Hematopoietic multipotent progenitor cell (in vitro differentiated cells): ENCODE measurements around the gene ZNF787. TPM values are rescaled to one million over a fixed set of nuclear protein-coding genes. Genes with fewer than 3 reads are reported as not detected.
"Not testable (repeated sequence)": the region's sequence is repeated elsewhere in the genome, so short reads cannot be mapped to it uniquely, and the experiment has no call there.

Experiments
- DNase-seq, 3 donors: peaks; one replicate each; pipeline ENCODE4 v3.0.0-alpha.2; 2011 to 2015; ENCODE audit warnings: low read depth in 2 of 3, low spot score in 2 of 3
- total RNA-seq: library from RNA; depleted of rRNA; stranded (reverse); fragments of >200 nt; gene quantifications from one replicate; pipeline ENCODE4 v1.2.3, GENCODE V29; 2012

The ZNF787 gene
- total RNA-seq, result 40.1 TPM

DNA sequence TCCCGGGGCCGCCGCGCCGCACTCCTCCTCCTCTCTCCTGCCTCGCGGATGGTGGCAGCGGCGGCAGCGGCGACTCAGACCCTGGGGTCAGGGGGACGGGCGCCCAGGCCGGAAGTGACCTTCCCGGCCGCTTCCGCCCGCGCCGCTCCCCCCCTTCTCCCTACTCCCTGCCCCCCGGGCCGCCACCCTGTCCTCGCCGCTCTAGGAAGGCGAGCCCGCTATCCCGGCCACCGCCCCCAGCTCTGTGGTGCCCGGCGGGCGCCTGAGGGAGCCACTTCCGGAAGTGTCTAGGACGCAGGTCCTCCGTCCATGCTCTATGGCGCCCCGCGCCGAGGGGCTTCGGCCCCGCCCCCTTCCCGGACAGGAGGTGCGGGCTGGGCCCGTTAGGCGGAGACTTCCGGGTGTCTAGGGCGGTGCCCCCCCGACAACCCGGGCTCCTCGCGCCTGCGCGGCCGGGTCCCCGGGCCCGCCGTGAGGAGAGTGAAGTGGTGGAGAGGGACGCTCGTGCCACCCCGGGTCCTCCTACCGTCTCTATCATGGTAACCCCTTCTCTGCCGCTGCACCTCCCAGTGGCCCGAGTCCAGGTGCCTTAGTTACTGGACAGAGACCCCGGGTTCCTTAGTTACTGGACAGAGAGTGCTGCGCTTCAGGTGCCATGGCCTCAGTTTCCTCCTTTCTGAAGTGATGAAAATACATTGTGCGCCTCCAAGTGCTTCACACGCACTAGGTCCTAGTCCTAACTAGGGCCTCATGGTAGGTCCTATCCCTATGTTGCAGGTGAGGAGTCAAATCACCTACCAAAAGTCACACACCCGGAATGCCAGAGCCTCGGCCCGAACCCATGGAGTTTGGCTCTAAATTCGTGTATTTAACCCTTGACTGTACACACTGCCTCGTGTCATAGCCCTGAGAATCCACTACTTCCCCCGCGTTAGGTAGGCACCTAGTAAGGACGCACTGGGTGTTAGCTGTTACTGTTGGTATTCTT lies at the start of gene ZNF787:
Gene ZNF787 (minus strand): TSS at position 116 of the 988 bp plus-strand sequence. CDS start 18,078 bp downstream, outside the sequence.
- DNase-seq, result peak; percentile 90 to 98 (median 98)

DNA sequence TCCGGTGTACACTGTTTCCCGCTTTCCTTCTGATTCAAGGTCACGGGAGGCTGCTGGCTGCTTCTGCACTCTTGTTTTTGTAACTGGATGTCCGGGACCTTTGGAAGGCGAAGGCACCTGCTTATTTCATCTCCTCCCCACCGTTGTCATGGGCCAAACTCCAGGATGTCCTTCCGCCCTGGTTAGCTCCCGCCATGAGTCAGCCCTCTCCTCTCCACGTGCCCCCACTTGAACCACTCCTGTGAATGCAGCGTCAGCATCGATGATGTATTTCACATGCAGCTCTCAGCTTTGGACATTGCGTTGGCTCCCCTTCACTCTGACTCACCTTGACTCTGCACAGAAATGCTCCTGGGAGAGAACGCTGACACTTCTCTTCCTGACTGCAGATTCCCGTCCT lies 49.2 kb upstream of the ZNF787 start:
- no peak for DNase-seq

DNA sequence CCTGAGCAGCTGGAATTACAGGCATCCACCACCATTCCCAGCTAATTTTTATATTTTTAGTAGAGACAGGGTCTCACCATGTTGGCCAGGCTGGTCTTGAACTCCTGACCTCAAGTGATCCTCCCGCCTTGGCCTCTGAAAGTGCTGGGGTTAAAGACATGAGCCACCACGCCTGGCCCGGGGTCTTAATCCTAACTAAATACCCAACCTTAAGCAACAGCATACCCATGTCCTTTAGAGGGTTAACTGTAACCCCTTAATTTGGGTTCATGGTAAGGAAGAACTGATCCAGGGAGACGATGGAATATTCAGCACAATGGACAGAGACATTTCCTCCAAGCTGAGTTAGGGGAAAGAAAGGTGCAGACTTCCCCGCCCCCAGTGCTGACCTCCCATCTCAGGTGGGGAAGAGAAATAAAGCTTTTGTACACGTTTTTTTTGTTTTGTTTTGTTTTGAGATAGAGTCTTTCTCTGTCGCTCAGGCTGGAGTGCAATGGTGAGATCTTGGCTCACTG lies 46.0 kb upstream of the ZNF787 start:
- DNase-seq, result peak in 1 of 3 donors; percentile 43

DNA sequence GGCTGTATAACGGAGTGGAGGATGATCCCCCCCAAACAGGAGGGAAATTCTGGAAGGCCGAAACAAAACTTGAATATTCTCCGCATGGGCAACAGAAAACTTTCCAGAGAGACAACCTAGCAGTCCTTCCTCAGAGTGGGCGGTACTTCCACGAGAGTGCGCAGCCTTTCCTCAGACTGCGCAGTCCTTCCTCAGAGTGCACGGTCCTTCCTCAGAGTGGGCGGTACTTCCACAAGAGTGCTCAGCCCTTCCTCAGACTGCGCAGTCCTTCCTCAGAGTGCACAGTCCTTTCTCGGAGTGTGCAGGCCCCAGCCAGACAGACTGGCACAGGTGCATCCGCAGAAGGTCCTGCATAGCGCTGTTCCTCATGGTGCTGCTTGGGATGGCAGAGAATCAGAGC lies 42.0 kb upstream of the ZNF787 start:
- DNase-seq, result no peak

DNA sequence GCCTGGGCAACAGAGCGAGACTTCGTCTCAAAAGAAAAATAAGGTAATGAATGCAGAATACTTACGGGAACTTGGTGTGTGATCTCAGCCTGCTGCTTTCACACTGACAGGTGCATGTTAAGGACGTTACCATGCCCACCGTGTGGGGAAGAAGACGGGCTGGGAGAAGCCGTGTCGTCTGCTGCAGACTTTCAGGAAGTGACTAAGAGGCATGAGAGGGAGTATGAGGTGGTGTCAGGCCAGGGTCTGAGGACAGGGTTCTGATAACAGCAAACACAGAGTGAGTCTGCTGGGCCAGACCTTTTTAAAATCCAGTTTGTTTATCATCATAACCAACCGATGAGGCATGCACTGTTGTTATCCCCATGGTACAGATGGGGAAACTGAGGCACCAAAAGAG lies 41.2 kb upstream of the ZNF787 start:
- DNase-seq, result peak in 2 of 3 donors; percentile 80 to 84

DNA sequence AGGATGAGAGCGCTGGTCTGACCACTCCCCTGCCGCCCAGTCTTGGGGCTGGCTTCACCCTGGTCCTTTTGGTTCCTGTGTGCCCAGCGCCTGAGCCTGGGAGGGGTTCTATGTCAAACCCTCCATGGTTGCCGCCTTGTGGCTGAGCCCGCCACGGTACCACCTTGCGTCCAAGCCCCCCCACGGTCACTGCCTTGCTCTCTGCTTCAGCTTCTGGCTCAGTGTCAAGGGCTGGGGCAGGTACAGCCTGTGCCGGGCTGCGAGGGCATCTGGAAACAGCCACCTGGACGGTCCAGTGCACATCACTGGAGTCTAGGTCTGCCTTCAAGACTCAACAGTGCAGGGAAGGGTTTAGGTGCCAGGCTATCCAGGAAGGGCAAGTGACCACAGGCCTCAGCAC lies 40.4 kb upstream of the ZNF787 start:
- no peak for DNase-seq

DNA sequence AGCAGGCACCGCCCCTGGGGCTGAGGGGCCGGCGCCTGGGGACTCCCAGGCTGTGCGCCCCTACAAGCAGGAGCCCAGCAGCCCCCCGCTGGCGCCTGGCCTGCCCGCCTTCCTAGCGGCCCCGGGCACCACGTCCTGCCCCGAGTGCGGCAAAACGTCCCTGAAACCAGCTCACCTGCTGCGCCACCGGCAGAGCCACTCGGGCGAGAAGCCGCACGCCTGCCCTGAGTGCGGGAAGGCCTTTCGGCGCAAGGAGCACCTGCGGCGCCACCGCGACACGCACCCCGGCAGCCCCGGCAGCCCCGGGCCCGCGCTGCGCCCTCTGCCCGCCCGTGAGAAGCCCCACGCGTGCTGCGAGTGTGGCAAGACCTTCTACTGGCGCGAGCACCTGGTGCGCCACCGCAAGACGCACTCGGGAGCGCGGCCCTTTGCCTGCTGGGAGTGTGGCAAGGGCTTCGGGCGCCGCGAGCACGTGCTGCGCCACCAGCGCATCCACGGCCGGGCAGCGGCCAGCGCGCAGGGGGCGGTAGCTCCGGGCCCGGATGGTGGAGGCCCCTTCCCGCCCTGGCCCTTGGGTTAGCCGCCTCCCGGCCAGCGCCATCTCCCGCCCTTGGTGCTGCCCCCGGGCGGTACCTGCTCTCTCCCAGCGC lies 38.7 kb upstream of the ZNF787 start:
- no peak for DNase-seq

DNA sequence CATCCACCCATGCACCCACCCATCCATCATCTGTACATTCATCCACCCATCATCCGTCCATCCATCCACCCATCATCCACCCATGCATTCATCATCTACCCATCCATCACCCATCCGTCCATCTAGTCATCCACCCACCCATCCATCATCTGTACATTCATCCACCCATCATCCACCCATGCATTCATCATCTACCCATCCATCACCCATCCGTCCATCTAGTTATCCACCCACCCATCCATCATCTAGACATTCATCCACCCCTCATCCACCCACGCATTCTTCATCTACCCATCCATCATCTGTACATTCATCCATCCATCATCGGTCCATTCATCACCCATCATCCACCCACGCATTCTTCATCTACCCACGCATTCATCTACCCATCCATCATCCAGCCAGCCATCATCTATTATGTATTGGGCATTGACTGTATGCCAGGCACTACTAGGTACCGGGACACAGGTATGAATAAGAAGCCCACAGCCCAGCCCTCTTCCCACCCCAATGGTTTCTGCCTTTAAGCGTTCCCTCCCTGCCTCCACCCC lies 38.0 kb upstream of the ZNF787 start:
- DNase-seq, result no peak

DNA sequence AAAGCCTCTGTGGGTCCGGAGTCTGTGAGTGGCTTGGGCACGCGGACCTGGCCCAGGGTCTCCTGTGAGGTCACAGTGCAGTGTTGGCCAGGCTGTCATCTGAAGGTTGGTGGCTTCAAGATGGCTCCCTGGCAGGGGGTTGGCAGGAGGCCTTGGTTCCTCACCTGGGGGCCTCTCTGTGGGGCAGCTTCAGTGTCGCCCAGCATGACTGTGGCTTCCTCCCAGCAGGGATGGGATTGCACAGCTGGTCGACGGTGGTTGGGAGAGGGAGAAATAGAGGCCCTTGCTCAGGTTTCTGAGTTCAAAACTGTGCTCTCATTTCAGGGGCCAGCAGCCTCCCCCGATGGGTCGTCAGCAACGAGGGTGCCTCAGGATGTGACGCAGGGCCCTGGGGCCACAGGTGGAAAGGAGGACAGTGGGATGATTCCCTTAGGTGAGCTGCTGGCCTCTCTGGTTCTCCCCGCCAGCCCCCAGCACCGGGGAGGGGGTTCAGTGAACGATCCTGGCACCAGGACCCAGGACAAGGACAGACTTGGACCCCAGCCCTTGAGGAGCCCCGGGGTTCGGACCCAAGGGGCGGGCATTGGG lies 37.2 kb upstream of the ZNF787 start:
- no peak for DNase-seq

DNA sequence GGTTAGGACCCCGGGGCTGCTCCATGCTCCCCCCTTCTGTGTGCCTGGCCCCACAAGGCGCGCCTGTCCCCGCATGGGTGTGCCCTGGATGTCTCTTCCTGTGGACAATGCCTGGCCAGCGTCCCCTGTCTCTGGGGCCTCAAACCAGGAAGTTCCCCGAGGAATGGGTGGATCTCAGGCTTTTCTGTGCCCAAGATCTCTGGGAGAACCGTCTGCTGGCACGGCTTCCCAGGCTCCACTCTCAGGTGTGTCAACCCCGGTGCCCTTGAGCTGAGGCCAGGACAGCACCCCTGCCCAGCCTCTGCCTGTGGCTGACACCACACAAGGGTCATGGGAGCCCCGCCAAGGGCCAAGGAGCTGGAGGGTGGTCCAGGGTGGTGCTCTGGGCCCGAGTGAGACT lies 35.7 kb upstream of the ZNF787 start:
- no peak for DNase-seq

DNA sequence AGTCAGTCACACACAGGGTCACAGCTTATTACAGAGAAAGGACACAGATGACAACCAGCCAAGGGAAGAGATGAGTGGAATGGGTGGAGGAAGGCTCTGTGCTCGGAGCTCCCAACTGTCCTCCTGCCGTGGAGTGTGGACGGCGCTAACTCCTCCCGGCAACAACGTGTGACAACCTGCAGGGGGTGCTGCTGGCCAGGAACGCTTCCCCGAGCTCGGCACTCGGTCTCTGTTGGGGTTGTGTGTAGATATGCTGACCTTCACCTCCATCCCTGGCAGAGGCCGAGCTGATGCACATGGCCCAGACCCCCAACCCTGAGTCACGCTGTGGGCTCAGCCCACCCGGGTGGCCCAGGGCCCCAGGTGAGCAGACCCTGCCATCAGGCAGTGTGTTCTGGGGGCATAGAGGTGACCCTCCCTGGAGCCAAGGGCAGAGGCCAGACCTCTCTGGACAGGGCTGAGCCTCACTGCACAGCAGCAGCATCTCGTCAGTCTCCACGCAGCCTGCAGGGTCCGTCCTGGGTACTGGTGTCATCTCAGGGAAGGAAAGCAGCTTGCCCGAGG lies 34.1 kb upstream of the ZNF787 start:
- DNase-seq, result peak in 1 of 3 donors; percentile 28

DNA sequence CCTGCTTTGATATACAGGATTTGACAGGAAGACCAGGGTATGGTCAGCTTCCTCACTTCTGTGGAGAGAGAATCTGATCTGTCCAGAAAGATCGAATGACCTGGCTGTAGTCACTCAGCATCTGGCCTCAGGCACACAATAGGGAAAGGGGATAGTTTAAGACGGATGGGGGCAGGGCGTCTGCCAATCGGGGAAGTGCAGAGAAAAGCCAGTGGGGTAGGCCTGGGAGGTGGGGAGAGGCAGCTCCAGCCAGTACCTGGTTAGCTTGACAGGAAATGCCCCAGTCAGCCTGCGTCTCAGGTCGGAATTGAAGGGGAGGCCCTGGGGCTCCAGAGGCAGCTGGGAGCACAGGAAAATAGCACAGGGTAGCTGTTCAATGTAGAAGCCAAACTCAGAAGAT lies 32.4 kb upstream of the ZNF787 start:
- DNase-seq, result no peak

DNA sequence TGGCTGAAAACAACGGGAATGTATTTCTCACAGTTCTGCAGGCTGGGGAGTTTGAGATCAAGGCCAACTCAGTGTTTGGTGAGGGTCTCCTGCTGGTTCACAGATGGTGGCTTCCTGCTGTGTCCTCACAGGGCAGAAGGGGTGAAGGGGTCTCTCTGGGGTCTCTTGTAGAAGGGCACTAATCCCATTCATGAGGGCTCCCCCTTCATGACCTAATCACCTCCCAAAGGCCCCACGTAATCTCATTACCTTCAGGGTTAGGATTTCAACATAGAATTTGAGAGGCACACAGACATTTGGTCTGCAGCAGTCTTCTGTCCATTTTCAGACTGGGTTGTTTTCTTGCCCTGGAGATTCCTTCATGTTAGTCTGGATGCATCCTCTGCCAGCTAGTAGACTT lies 31.5 kb upstream of the ZNF787 start:
- DNase-seq, result no peak

DNA sequence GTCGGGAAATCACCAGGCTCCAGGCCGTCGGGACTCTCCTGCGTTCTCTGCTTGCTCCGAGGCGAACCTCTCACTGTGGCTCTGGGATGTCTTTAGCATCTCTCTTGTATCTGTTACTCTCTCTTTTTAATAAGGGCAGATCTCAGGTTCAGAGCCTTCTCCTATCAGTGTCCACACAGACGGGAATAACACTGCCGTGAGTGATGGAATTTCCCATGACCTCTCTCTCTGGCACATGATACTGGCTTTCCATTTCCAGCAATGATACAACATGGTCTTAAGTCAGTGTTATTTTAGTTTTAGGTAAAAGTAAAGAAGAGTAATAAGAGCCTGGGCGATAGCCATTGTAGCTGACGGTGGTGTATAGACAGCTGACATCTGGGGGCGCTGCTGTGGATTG lies 29.3 kb upstream of the ZNF787 start:
- no peak for DNase-seq

DNA sequence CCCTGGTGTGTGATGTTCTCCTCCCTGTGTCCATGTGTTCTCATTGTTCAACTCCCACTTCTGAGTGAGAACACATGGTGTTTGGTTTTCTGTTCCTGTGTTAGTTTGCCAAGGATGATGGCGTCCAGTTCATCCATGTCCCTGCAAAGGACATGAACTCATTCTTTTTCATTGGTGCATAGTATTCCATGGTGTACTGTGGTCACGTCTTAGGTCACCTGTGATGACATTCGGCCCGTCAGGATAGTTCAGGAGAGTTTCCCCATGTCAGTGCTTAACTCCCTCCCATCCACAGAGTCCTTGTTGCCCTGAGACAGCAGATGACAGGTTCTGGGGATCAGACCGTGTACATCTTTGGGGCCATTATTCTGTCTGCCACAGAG lies 28.6 kb upstream of the ZNF787 start:
- DNase-seq, result no peak

DNA sequence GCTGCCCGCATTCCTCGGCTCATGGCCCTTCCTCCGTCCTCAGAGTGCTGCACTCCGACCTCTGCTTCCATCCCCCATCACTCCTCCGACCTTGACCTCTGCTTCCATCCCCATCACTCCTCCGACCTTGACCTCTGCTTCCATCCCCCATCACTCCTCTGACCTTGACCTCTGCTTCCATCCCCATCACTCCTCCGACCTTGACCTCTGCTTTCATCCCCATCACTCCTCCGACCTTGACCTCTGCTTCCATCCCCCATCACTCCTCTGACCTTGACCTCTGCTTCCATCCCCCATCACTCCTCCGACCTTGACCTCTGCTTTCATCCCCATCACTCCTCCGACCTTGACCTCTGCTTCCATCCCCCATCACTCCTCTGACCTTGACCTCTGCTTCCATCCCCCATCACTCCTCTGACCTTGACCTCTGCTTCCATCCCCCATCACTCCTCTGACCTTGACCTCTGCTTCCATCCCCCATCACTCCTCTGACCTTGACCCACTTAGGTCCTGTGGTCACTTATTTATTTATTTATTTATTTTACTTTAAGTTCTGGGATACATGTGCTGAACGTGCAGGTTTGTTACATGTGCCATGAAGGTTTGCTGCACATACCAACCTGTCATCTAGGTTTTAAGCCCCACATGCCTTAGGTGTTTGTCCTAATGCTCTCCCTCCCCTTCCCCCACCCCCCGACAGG lies 28.0 kb upstream of the ZNF787 start:
- not testable (repeated sequence) for DNase-seq

DNA sequence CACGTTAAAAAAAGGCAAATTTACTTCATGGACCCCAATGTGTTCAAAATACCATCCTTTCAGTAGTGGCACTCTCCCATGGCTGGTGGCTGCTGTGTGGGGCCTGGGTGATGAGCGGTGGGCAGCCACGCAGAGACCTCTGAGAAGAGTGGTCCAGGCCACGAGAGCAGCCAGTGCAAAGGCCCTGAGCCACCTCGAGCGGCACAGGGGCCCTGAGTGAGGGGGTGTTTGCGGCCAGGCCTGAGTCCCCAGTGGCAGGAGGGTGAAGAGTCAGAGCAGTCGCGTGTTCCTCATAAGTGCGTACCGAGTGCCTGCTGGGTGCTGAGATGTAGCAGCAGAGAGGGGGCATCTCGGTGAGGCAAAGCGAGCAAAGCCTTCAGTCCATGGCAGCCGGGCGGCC lies 27.0 kb upstream of the ZNF787 start:
- DNase-seq, result no peak

DNA sequence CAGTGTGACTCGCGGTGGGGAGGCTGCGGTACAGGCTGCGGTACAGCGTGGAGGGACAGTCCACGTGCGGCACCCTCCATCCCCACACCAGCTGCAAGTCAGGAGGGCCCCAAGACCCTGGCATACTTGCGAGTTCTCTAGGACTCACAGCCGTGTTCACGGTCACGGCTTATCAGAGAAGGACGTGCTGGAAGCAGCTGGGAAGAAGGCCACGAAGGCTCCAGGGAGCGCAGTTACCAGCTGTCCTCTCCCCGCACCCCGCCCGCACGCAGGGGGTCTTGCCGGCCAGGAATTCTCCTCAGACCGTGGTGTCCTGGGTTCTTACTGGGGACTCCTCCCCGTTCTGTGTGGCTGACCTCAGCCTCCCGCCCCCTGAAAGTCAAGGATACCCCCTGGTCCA lies 26.2 kb upstream of the ZNF787 start:
- DNase-seq, result no peak

DNA sequence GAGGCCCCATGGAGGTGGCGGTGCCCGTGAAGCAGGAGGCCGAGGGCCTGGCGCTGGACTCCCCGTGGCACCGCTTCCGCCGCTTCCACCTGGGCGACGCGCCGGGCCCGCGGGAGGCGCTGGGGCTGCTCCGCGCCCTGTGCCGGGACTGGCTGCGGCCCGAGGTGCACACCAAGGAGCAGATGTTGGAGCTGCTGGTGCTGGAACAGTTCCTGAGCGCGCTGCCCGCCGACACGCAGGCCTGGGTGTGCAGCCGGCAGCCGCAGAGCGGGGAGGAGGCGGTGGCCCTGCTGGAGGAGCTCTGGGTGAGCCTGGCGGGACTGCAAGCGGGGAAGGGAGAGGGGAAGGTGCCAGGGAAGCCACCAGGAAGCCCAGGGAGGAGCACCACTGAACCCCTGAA lies 25.8 kb upstream of the ZNF787 start:
- DNase-seq, result no peak

DNA sequence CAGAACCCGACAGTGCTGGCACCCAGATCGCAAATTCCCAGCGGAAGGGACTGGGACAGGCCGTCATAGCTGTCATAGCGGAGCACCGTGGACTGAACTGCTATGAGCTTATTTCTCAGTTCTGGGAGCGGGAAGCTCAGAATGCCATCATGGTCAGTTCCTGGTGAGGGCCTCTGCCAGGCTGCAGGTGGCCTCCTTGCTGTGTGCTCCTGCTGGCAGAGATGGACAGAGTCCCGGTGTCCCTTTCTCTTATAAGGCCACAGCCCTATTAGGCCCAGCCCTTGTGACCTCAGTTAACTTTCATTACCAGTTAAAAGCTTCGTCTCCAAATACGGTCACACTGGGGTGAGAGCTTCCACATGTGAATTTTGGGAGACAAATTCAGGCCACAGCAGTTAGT lies 24.6 kb upstream of the ZNF787 start:
- DNase-seq, result no peak
